Stimulated activated CD4-positive, alpha-beta T cell treated with anti-CD3 and anti-CD28 coated beads, Interleukin-4, amount 100 ng/mL, for 4 hours (primary cell): ENCODE data around the gene HOXB3.

Source experiments
- DNase-seq, 2 experiments: peaks; one replicate each; pipeline ENCODE4 v3.0.0-alpha.2; 2020

HOXB3 gene

GRCh38 chr17:48597528-48597777 lies 7.4 kb upstream of the HOXB3 start:
- DNase-seq = no peak

GRCh38 chr17:48596735-48597527 lies 6.9 kb upstream of the HOXB3 start:
- DNase-seq = no peak

- no peak for DNase-seq
Observed at GRCh38 chr17:48596000-48596734, 6.1 kb upstream of the HOXB3 start.

DNA sequence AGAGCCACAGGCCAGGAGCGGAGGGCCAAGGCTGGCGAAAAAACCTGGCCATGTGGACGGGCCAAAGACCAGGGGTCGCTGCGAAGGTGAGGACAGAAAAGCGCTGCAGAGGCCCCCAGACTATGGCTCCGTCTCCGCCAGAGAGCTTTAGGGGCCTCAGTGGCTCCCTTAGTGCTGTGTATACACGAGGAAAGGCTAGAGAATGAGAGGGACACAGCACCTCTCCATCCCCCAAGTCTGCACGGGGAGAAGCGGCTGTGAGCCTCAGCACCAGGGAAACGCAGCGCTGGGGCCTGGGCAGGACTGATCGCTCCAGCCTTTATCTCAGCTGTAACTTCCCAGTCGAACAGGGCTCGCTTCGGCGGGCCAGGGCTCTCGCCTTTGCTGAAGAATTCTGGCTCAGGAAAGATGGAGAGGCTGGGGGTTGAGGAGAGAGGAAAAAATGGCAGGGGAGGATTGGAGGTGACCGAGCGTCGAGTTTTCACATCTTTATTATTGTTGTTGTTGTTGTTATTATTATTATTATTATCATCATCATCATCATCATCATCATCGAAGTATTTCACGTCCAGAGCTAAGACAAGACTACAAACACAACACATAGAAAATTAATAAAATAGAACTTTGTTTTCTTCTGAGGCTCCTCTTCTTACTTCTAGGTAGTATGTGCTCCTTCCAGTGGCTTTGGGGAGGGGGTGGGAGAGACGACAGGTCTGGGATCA lies 5.4 kb upstream of the HOXB3 start:
- DNase-seq = no peak

DNA sequence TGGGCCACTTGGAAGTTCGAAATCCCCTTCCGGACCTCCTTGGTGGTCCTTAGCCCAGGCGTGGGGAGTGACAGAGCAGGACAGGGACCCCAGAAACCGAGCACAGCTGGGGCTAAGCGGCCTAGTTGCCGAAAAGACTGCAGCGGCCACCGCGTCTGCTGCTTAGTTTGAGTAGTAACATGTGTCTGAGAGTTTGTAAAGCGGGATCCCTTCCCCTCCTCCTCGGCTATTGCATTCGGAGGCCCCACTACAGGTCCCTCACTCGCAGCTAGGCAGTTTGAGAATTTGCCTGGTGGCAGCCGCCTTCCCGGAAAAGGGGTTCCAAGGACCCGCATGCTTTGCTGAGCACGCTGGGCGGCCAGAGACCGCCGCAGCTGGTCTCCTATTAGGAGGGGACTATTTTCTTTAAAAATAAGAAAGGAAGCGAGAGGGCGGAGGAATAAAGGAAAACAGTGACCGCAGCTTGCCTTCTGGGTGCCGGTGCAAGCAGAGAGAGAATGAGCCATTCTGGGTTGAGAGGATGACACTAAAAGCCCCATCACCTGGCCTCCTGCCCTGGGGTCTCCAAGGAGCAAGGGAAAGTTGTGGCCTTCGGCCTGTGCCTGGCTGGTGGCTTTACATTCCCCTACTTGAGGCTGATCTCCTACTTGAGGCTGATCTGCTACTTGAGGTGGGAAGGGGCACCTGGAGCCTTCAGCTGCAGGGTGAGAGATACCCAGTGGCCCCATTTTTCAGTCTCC lies 4.7 kb upstream of the HOXB3 start:
- no peak for DNase-seq

GRCh38 chr17:48593840-48594537 lies 3.9 kb upstream of the HOXB3 start:
- DNase-seq = peak; percentile 70 to 80

DNA sequence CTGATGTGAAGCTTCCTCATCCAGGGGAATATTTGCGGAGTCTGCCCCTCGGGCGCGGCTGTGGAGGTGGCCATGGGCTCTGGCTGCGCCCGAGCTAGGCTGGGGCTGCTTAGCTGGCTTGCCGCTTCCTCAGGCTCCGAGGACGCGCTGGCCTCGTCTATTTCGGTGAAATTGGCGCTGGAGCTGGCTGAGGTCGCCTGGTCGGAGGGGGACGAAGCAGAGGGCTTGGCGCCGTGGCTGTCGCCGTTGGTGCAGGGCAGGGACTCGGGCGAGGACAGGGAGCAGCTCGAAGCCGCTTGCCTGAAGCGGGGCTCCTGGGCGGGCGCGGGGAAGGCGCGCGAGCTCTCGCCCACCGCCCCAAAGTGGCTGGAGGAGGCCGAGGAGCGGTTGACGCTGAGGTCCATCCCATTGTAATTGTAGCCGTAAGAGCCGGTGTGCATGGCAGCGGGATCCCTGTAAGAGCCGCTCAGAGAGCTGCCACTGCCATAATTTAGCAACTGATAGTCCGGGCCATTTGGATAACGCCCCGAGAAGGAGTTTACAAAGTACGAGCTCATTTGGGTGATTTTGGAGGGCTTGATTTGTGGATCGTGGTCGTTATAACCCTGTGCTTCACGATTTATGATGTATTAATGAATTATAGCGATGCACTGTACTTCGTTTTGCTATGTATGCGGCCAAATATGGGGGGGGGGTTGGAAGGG lies 3.2 kb upstream of the HOXB3 start, which contains the start of gene HOXB5:
TSS of gene HOXB5 (minus strand) at position 654 of the 704 bp plus-strand sequence. CDS start at position 557, 97 bp downstream.
- no peak for DNase-seq

- DNase-seq = no peak
Observed at GRCh38 chr17:48592577-48592976, 2.5 kb upstream of the HOXB3 start.

GRCh38 chr17:48592057-48592514 lies 2.0 kb upstream of the HOXB3 start:
- no peak for DNase-seq

DNA sequence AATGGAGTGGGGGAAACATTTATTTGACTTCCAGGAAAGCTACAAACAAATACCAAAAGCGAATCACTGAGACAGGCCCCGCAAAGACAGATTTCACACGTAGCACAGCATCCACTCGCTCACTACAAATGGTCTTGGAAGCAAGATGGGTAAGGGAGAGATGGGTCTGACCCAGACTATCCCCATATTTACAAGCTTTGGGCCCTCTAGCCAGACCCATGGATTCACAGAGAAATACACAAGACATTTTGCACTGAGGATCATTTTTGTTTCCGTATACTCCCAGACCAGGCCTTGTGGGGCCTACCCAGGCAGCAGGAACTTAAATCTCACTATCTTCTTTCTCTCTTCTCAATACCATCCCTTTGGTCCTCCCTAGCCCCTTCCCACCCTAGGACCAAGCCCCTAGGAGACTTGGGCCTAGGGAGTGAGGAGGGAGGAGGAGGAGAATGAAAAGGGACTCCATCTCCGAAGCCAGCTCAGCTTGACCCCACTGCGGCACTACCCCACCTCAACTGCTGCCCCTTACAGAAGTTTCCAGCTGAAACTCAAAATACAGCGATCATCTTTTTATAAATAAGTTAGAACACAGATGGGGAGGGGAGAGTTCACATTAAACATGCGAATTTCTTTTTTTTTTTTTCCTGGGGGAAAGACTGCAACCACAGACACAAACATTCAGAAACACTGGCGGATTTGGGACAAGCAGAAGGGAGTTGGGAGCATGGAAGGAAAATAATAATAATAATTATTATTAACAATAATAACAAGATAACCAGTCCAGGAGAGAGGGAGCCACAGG lies 1.4 kb upstream of the HOXB3 start:
- no peak for DNase-seq

GRCh38 chr17:48590607-48591161 lies 643 bp upstream of the HOXB3 start:
- DNase-seq = no peak

DNA sequence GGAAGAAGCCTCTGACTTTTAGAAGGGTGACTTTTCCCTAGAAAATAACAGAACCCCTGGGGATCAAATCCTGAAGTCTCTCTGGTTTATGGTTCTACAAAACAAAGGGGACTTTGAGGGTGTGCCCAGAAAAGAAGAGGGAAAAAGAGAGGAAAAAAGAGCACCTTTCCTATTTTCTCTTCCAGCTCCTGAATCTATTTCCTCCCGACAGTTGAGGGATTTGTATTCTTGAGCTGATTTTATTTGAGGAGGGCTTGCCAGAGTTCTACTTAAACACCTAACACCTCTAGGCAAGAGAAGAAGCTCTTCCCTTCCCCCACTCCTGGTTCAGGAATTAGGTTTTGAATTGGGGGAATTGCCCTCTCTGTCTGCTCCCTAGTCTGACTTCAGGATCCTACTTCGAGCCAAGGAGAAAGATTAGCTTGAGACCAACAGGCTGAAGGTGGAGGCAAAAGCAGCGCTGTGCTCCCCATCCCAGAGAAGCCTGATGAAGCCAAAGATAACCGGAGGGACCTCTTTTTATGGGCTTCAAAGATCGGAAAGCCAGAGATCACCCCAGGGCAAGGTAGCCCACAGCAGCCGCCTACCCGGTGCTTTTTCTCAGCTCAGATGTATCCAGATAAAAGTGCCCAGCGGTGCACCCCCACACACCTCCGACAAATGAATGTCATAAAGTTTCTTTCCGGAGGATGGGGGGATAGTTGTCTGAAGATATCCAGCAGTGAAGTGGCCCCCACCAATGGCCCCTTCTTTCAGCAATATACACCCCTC lies 796 bp downstream of the HOXB3 start:
- DNase-seq = no peak

DNA sequence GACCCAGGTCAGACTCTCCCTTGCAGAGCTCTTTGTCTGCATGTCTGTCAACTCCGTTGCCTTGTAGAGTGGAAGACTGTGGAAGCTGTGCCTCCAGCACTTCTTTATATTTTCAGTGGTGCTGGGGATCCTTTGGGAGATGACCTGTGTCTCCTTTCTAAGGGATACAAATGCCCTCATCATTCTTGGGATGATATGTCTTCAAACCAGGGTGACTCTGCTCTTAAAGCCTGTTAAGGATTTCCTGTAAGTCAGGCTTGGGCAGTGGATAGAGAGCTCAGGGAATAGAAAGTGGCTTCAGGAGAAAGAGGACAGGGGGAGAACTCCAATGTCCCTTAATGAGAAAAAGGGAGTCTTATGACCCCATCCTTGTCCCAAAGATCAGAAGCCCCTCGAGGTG lies 1.5 kb downstream of the HOXB3 start:
- DNase-seq = no peak

DNA sequence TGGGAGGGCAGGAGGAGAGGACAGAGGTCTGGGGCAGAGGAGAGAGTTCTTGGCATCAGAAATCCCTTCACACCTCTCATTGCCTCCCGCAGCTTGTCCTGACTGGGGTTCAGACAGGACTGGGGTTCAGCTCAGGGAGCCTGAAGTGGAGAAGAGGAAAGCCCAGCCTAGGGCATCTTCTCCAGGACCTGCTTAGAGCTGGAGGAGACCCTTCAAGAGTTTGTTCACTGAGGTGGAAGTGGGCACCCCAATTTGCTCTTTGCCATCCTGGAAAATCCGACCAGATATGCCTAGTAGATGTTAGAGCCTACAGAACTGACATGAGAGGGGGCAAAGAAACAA lies 2.0 kb downstream of the HOXB3 start:
- DNase-seq = no peak

DNA sequence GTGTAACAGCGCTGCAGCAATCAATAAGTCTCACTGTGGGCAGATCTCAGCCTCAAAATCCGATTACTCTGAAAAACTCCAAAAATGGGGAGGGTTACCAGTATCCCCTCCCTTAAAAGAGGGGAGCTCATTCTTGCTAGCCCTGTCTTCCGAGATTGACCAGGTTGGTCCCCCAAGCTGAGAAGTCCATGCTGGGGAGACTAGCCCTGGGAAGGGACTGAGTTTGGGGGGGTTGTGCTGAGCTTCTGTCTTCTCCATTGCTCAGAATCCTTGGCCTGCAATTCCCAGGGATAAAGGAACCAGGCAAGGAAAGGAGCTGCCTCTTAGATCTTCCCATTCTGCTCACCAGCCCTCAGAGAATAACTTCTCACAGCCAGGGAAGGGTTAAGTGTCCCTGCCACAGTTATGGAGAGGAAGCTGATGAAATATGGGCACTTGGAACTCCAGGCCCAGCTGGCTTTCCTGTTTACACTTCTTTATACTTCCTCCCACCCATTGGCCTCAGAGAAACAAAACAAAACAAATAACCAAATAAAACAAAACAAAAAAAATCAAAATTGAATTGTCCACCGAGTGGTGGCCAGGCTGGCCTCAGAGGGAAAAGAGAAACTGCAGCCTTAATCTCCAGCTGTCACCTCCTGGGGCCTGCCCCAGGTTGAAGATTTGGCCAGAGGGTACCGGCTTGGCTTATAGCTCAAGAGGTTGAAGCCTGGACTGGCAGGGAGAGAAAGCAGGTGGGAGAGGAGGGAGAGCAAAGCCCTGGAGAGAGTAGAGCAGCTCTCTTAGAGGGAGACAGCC lies 2.6 kb downstream of the HOXB3 start:
- no peak for DNase-seq

- DNase-seq = no peak
Observed at GRCh38 chr17:48586355-48587258, 3.4 kb downstream of the HOXB3 start.

- DNase-seq = no peak
Observed at GRCh38 chr17:48584223-48584741, 5.8 kb downstream of the HOXB3 start.
